Vagina (tissue), 2 donors: Measurements from ENCODE around the gene TMEM255B. TPM values are rescaled to one million over a fixed set of nuclear protein-coding genes. Genes with fewer than 3 reads are reported as not detected.

ENCODE experiments used
- DNase-seq, 2 donors: peaks; one replicate each; pipeline ENCODE4 v3.0.0-alpha.2; 2017; ENCODE audit errors: extremely low spot score in 2 of 2
- H3K27ac ChIP-seq: fragments of 200-600 bp; sonication (generic); one replicate; pipeline ENCODE4 v1.5.1; 2019
- H3K27me3 ChIP-seq: fragments of 200-600 bp; sonication (generic); one replicate; pipeline ENCODE4 v1.5.1; 2019
- H3K36me3 ChIP-seq, 2 donors: fragments of 200-600 bp; sonication (generic); one replicate each; pipeline ENCODE4 v1.5.1; 2017 to 2019
- H3K4me1 ChIP-seq: fragments of 200-600 bp; sonication (generic); one replicate; pipeline ENCODE4 v1.5.1; 2019
- H3K4me3 ChIP-seq, 2 donors: fragments of 200-600 bp; sonication (generic); 1 replicate in 1 of 2; 2 replicates in 1 of 2; pipeline ENCODE4 v1.5.1; 2016 to 2019
- H3K9me3 ChIP-seq: fragments of 200-600 bp; sonication (generic); one replicate; pipeline ENCODE4 v1.5.1; 2019
- POLR2A ChIP-seq, 2 donors: fragments of 450-650 bp; IDR thresholded peaks; one replicate each; pipeline ENCODE4 v1.6.1; 2017; ENCODE audit warnings: antibody characterized with exemption in 2 of 2, mild to moderate bottlenecking in 2 of 2, moderate library complexity in 2 of 2
- POLR2AphosphoS5 ChIP-seq, 2 donors: sonication (generic); formaldehyde crosslinking; IDR thresholded peaks; one replicate each; pipeline ENCODE4 v1.9.0; 2017; ENCODE audit warnings: antibody characterized with exemption in 2 of 2, mild to moderate bottlenecking in 2 of 2, low read depth in 1 of 2; ENCODE audit not compliant: insufficient read depth in 1 of 2
- intact Hi-C: fragments of 100-400 bp; cut with DNase I; formaldehyde crosslinking; loops from one replicate; pipeline ENCODE4 v1.15.1; 2023
- total RNA-seq: library from RNA; depleted of rRNA; stranded (reverse); fragments of >200 nt; gene quantifications from one replicate; pipeline ENCODE4 v1.2.3, GENCODE V29; 2016
- TF ChIP-seq, protein P1 (sequence below), 3 experiments: fragments of 450-650 bp in 2 of 3; fragments of 200-600 bp in 1 of 3; sonication (generic) in 1 of 3; IDR thresholded peaks; one replicate each; pipeline ENCODE4 v1.5.1; 2017 to 2019; ENCODE audit warnings: antibody characterized with exemption in 3 of 3, mild to moderate bottlenecking in 2 of 3, moderate library complexity in 2 of 3

TMEM255B gene
- total RNA-seq, 1 donor from 2014 or later, result 6.4 TPM

DNA sequence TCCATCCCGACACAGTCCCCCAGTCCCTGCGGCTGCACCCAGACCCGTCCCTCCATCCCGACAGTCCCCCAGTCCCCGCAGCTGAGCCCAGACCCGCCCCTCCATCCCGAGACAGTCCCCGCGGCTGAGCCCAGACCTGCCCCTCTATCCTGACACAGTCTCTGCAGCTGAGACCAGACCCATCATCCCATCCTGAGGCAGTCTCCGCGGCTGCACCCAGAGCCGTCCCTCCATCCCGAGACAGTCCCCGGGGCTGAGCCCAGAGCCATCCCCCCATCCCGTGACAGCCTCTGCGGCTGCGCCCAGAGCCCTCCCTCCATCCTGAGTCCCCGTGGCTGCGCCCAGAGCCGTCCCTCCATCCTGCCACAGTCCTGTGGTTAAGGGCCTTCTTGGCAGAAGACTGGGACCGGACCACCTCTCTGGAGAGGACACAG, 28.8 kb upstream of the TMEM255B start:
- no peak for TF ChIP-seq POLR2AphosphoS5 (IDR thresholded peaks at IDR 0.05; ENCODE audit: insufficient read depth in 1 of 2, low read depth in 1 of 2)
- TF ChIP-seq, protein P1, sequence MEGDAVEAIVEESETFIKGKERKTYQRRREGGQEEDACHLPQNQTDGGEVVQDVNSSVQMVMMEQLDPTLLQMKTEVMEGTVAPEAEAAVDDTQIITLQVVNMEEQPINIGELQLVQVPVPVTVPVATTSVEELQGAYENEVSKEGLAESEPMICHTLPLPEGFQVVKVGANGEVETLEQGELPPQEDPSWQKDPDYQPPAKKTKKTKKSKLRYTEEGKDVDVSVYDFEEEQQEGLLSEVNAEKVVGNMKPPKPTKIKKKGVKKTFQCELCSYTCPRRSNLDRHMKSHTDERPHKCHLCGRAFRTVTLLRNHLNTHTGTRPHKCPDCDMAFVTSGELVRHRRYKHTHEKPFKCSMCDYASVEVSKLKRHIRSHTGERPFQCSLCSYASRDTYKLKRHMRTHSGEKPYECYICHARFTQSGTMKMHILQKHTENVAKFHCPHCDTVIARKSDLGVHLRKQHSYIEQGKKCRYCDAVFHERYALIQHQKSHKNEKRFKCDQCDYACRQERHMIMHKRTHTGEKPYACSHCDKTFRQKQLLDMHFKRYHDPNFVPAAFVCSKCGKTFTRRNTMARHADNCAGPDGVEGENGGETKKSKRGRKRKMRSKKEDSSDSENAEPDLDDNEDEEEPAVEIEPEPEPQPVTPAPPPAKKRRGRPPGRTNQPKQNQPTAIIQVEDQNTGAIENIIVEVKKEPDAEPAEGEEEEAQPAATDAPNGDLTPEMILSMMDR (IDR thresholded peaks at IDR 0.05), result no peak
- no peak for TF ChIP-seq POLR2A (IDR thresholded peaks at IDR 0.05)
- no peaks in the 10 kb centered on the region for H3K36me3 ChIP-seq
- peaks cover 8% of the 10 kb centered on the region for H3K4me1 ChIP-seq
- intact Hi-C loops, result no loop called here
- H3K27me3 ChIP-seq, result no peaks in the 10 kb centered on the region
- H3K27ac ChIP-seq, result no peak overlapping the region
- H3K9me3 ChIP-seq, result no peaks in the 10 kb centered on the region
- no peak overlapping the region for H3K4me3 ChIP-seq
- no peak for DNase-seq

DNA sequence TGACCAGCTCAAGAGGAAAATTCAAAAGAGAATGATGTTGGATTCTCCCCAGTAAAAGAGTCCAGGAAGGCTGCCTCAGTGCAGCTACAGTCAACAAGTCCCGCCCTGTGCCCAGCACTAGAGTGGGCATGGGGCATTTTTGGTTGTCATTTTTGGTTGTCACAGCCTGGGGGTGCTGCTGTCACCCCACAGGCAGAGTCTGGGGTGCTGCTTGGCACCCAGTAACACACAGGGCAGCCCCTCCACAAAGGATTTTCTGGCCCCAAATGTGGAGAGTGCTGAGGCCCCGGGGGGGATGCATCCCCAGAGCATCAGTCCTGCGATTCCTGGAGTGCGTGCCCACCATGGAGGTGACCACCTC, 28.2 kb upstream of the TMEM255B start:
- no peak overlapping the region for H3K27ac ChIP-seq
- intact Hi-C loops, result no loop called here
- peaks cover 8% of the 10 kb centered on the region for H3K4me1 ChIP-seq
- H3K36me3 ChIP-seq, result no peaks in the 10 kb centered on the region
- TF ChIP-seq, protein P1 (IDR thresholded peaks at IDR 0.05), result no peak
- TF ChIP-seq POLR2AphosphoS5 (IDR thresholded peaks at IDR 0.05; ENCODE audit: insufficient read depth in 1 of 2, low read depth in 1 of 2) (no peak), POLR2A (IDR thresholded peaks at IDR 0.05) (no peak)
- no peak for DNase-seq
- no peaks in the 10 kb centered on the region for H3K9me3 ChIP-seq
- no peaks in the 10 kb centered on the region for H3K27me3 ChIP-seq
- H3K4me3 ChIP-seq, result no peak overlapping the region

DNA sequence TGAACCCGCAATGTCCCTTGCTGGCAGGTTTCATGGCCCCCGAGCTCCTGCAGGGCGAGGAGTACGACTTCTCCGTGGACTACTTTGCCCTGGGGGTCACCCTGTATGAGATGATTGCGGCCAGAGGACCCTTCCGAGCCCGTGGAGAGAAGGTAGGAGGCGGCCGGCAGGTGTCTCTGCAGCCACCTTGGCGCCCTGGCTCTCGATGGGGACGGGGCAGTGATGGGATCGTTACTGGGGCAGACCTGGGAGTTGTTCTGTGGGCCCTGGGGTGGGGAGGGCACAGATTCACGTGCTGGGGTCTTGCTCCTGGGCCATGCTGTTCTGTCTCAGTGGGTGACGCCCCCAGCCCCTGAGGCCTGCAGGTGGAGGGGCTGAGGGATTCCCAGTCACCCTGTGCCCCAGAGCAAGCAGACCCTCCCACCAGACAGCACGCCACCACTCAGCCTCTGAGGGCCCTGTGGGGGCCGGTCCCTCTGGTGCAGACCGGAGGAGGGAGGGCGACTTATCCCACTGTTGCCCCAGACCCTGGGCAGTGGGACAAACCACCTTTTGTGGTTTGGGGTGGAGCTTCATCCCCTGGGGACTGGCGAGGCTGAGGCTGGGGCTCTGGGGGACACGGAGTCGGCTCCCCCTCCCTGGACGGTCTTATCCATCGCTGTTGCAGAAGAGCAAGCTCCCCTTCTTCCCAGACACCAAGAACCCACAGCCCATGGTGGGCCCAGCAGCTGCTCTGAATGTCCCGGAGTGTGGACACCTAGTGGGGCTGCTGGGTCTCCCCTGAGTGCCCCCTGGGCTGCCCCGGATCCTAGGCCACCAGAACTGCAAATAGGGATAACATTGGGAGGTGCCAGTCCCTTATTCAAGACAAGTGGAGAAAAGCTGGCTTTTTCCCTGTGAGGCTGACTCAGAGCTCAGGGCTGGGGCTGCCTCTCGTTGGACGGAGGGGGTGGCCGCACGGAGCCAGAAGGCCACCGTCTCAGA, 27.5 kb upstream of the TMEM255B start:
- Histone ChIP-seq H3K4me1 (peaks cover 8% of the 10 kb centered on the region), H3K9me3 (no peaks in the 10 kb centered on the region), H3K27me3 (no peaks in the 10 kb centered on the region), H3K4me3 (no peak overlapping the region), H3K36me3 (no peaks in the 10 kb centered on the region), H3K27ac (no peak overlapping the region)
- TF ChIP-seq, protein P1 (IDR thresholded peaks at IDR 0.05), result no peak
- TF ChIP-seq POLR2A (IDR thresholded peaks at IDR 0.05) (no peak), POLR2AphosphoS5 (IDR thresholded peaks at IDR 0.05; ENCODE audit: insufficient read depth in 1 of 2, low read depth in 1 of 2) (no peak)
- intact Hi-C loops, result no loop called here
- no peak for DNase-seq

DNA sequence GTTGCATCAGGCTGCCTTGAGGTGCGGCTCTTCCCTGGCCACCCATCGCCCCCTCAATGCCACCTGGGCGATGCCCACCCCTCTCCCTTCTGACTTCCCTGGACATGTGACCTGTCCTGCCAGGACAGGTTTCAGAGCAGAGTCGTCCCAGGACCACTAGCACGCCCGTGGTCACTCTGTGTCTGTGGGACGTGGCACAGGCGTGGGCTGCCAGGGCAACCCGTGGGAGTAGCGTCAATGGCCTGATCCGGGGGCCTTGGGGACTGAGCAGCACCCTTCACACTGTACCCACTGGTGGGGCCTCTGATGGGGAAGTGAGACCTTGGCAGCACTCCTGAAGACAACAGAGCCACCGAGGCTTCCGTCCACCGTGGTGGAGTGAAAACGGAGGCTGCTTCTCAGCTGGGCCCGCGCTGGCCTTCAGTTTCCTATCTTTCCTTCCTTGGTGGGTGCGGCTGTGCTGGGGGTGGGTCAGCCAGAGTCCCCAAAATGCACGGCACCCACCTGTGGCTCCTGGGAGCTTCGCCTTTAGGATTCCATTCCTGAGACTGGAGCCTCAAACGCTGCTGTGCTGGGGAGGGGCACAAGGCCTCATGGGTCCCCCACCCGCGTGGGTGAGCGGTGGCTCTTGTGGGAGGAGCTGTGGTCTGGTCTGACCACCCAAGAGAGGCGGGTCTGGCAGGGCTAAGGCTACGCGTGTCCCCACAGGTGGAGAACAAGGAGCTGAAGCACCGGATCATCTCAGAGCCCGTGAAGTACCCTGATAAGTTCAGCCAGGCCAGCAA, 26.7 kb upstream of the TMEM255B start:
- no peaks in the 10 kb centered on the region for H3K36me3 ChIP-seq

More for the DNA sequence above, 26.7 kb upstream of the TMEM255B start:
- H3K27ac ChIP-seq, result no peak overlapping the region
- H3K4me3 ChIP-seq, result no peak overlapping the region
- peaks cover 8% of the 10 kb centered on the region for H3K4me1 ChIP-seq
- DNase-seq, result no peak
- intact Hi-C loops, result no loop called here
- H3K27me3 ChIP-seq, result no peaks in the 10 kb centered on the region
- H3K9me3 ChIP-seq, result no peaks in the 10 kb centered on the region
- TF ChIP-seq POLR2A (IDR thresholded peaks at IDR 0.05) (no peak), POLR2AphosphoS5 (IDR thresholded peaks at IDR 0.05; ENCODE audit: insufficient read depth in 1 of 2, low read depth in 1 of 2) (no peak)
- TF ChIP-seq, protein P1 (IDR thresholded peaks at IDR 0.05), result no peak
